HCT116 (cell line): ENCODE results near the gene FAP. TPM values are rescaled to one million over a fixed set of nuclear protein-coding genes. Genes with fewer than 3 reads are reported as not detected.

Experiments
- ATAC-seq: fragments of 200-7000 bp; cut with Tn5 transposase; 2 replicates; pipeline ENCODE4 v1.9.1; 2020; ENCODE audit warnings: mild to moderate bottlenecking, moderate library complexity
- BruUV-seq: library from RNA; stranded (reverse); fragments of 400-500 nt; replicated peaks from 2 replicates; lab custom pipeline; 2021; lab: Mats Ljungman, UMichigan
- CTCF ChIA-PET: fragments of 300-600 bp; sonication (Branson Sonifier 250); formaldehyde crosslinking; loops from one replicate; lab custom pipeline; 2021; ENCODE audit warnings: antibody characterized with exemption; lab: Charles Lee
- POLR2A ChIA-PET: fragments of 300-600, 350-600 bp; sonication (Branson Sonifier 250); formaldehyde crosslinking; loops from one replicate; lab custom pipeline; 2021; ENCODE audit warnings: antibody characterized with exemption; lab: Charles Lee
- RAD21 ChIA-PET, 2 experiments: fragments of 300-600 bp; sonication (Branson Sonifier 250); formaldehyde crosslinking; loops; one replicate each; lab custom pipeline; 2023; ENCODE audit warnings: low total read pairs in 2 of 2; ENCODE audit not compliant: uncharacterized antibody in 2 of 2, unreplicated experiment in 2 of 2, low non-redundant PET in 1 of 2; lab: Charles Lee
- DNase-seq: peaks from one replicate; pipeline ENCODE4 v3.0.0-alpha.2; 2010; ENCODE audit warnings: low read depth, low spot score
- H2AFZ ChIP-seq: fragments of 200-600 bp; shearing (Covaris generic), sonication (generic); 2 replicates; pipeline ENCODE4 v1.6.1; 2017; ENCODE audit warnings: low read depth, mixed run types, mixed read lengths, antibody characterized with exemption, low read length; ENCODE audit not compliant: poor library complexity, severe bottlenecking
- H3K27ac ChIP-seq: 2 replicates; pipeline ENCODE4 v1.5.1; 2012; ENCODE audit warnings: low read depth, low read length
- H3K27me3 ChIP-seq: fragments of 200-600 bp; sonication (generic); 2 replicates; pipeline ENCODE4 v1.6.1; 2016; ENCODE audit warnings: mixed run types, low read length, mixed read lengths; ENCODE audit not compliant: insufficient read depth
- H3K36me3 ChIP-seq, 2 experiments: fragments of 200-500 bp in 1 of 2; fragments of 200-600 bp in 1 of 2; sonication (Bioruptor generic) in 1 of 2; sonication (generic) in 1 of 2; 2 replicates each; pipeline versions ENCODE4 v1.5.1 to v1.6.1; 2014 to 2016; ENCODE audit warnings: low read length in 2 of 2, inconsistent platforms in 1 of 2, mixed read lengths in 1 of 2, mixed run types in 1 of 2; ENCODE audit not compliant: insufficient read depth in 2 of 2, control insufficient read depth in 1 of 2
- H3K4me1 ChIP-seq, 2 experiments: fragments of 200-600 bp in 1 of 2; sonication (generic) in 1 of 2; 2 replicates each; pipeline versions ENCODE4 v1.5.1 to v1.6.1; 2012 to 2017; ENCODE audit warnings: low read length in 2 of 2, inconsistent platforms in 1 of 2, mild to moderate bottlenecking in 1 of 2, mixed read lengths in 1 of 2, mixed run types in 1 of 2, moderate library complexity in 1 of 2; ENCODE audit not compliant: insufficient read depth in 2 of 2, control insufficient read depth in 1 of 2
- H3K4me2 ChIP-seq: fragments of 200-600 bp; sonication (generic); 2 replicates; pipeline ENCODE4 v1.6.1; 2017; ENCODE audit warnings: mixed run types, low read length, mixed read lengths
- H3K4me3 ChIP-seq, 2 experiments: fragments of 200-600 bp in 1 of 2; sonication (generic) in 1 of 2; replicated peaks in 1 of 2; 2 replicates each; pipeline ENCODE4 v1.5.1; 2011 to 2016; ENCODE audit warnings: low read length in 2 of 2, control low read depth in 1 of 2, low read depth in 1 of 2, mild to moderate bottlenecking in 1 of 2, mixed read lengths in 1 of 2, mixed run types in 1 of 2
- H3K79me2 ChIP-seq: fragments of 200-600 bp; sonication (generic); 2 replicates; pipeline ENCODE4 v1.6.1; 2017; ENCODE audit warnings: mild to moderate bottlenecking, mixed run types, low read length, moderate library complexity, mixed read lengths; ENCODE audit not compliant: insufficient read depth
- H3K9ac ChIP-seq: fragments of 200-600 bp; sonication (generic); 2 replicates; pipeline ENCODE4 v1.6.1; 2016; ENCODE audit warnings: low read length, mixed read lengths
- H3K9me2 ChIP-seq: fragments of 200-600 bp; sonication (generic), shearing (Covaris generic); 2 replicates; pipeline ENCODE4 v1.6.1; 2017; ENCODE audit warnings: mixed run types, mild to moderate bottlenecking, moderate library complexity; ENCODE audit not compliant: insufficient read depth
- H3K9me3 ChIP-seq, 2 experiments: fragments of 200-500 bp in 1 of 2; fragments of 200-600 bp in 1 of 2; sonication (Bioruptor generic) in 1 of 2; sonication (generic) in 1 of 2; 2 replicates each; pipeline ENCODE4 v1.6.1; 2014 to 2017; ENCODE audit warnings: low read length in 2 of 2, mixed read lengths in 2 of 2, inconsistent platforms in 1 of 2, low read depth in 1 of 2, mild to moderate bottlenecking in 1 of 2, mixed run types in 1 of 2, moderate library complexity in 1 of 2; ENCODE audit not compliant: control insufficient read depth in 1 of 2, insufficient read depth in 1 of 2
- H4K20me1 ChIP-seq: fragments of 200-600 bp; sonication (generic), shearing (Covaris generic); 2 replicates; pipeline ENCODE4 v1.6.1; 2017; ENCODE audit warnings: mixed run types, mild to moderate bottlenecking, moderate library complexity; ENCODE audit not compliant: insufficient read depth
- CTCF ChIP-seq, 3 experiments: fragments of 200-600 bp in 1 of 3; sonication (generic) in 1 of 3; IDR thresholded peaks in 2 of 3; conservative IDR thresholded peaks in 1 of 3; 2 replicates each; pipeline ENCODE4 v1.5.1; 2012 to 2017; ENCODE audit warnings: low read depth in 2 of 3, low read length in 2 of 3, antibody characterized with exemption in 1 of 3, borderline replicate concordance in 1 of 3, control low read depth in 1 of 3, mild to moderate bottlenecking in 1 of 3, mixed read lengths in 1 of 3, mixed run types in 1 of 3, moderate library complexity in 1 of 3; ENCODE audit not compliant: insufficient read depth in 1 of 3
- EGR1 ChIP-seq: IDR thresholded peaks from 2 replicates; pipeline ENCODE4 v1.6.1; 2012; ENCODE audit warnings: low read depth
- ELF1 ChIP-seq: IDR thresholded peaks from 2 replicates; pipeline ENCODE4 v1.6.1; 2012; ENCODE audit warnings: low read depth, borderline replicate concordance
- EZH2 ChIP-seq: fragments of 200-600 bp; sonication (generic); IDR thresholded peaks from 2 replicates; pipeline ENCODE4 v1.6.1; 2017; ENCODE audit warnings: antibody characterized with exemption, mixed run types
- FOSL1 ChIP-seq: IDR thresholded peaks from 2 replicates; pipeline ENCODE4 v1.6.1; 2012; ENCODE audit warnings: low read depth
- MAX ChIP-seq: IDR thresholded peaks from 2 replicates; pipeline ENCODE4 v1.6.1; 2012
- POLR2A ChIP-seq: IDR thresholded peaks from 2 replicates; pipeline ENCODE4 v1.7.0; 2011; ENCODE audit warnings: borderline replicate concordance; ENCODE audit not compliant: insufficient read depth, insufficient read length; ENCODE audit errors: extremely low read depth
- POLR2AphosphoS5 ChIP-seq: IDR thresholded peaks from 2 replicates; pipeline ENCODE4 v1.6.1; 2011; ENCODE audit warnings: mild to moderate bottlenecking, low read depth, low read length, moderate library complexity
- SRF ChIP-seq: IDR thresholded peaks from 2 replicates; pipeline ENCODE4 v1.6.1; 2012; ENCODE audit warnings: low read depth
- TCF7L2 ChIP-seq: IDR thresholded peaks from 2 replicates; pipeline ENCODE4 v1.7.0; 2011; ENCODE audit warnings: borderline replicate concordance, inconsistent platforms; ENCODE audit not compliant: insufficient read depth, insufficient read length; ENCODE audit errors: extremely low read depth
- ZNF274 ChIP-seq: fragments of 200-500 bp; sonication (Bioruptor generic); IDR thresholded peaks from 2 replicates; pipeline ENCODE4 v1.6.1; 2014; ENCODE audit warnings: mild to moderate bottlenecking, low read depth, low read length, inconsistent platforms
- intact Hi-C: fragments of 100-400 bp; cut with micrococcal nuclease; formaldehyde crosslinking; loops from 2 replicates; pipeline ENCODE4 v1.10.0; 2022
- total RNA-seq: library from RNA; stranded (reverse); gene quantifications from one replicate; pipeline ENCODE4 v1.2.1, GENCODE V29; 2021; ENCODE audit not compliant: unreplicated experiment
- TF ChIP-seq, protein P1 (sequence below): IDR thresholded peaks from 2 replicates; pipeline ENCODE4 v1.6.1; 2012

FAP gene
- total RNA-seq, 1 experiment from 2014 or later: not detected

- no peak overlapping the region for H3K4me3 ChIP-seq
- no peak overlapping the region for H2AFZ ChIP-seq
- no peak overlapping the region for H3K27ac ChIP-seq
- no peaks in the 10 kb centered on the region for H3K36me3 ChIP-seq
- H3K9me3 ChIP-seq: no peaks in the 10 kb centered on the region
- H4K20me1 ChIP-seq: no peaks in the 10 kb centered on the region
- ATAC-seq (no peak), DNase-seq (no peak)
- ChIA-PET CTCF (no interaction called here), RAD21 (no interaction called here), POLR2A (no interaction called here)
- no TSS peak for BruUV-seq
- no peaks in the 10 kb centered on the region for H3K9me2 ChIP-seq
- H3K4me1 ChIP-seq: no peaks in the 10 kb centered on the region
- TF ChIP-seq, protein P1, sequence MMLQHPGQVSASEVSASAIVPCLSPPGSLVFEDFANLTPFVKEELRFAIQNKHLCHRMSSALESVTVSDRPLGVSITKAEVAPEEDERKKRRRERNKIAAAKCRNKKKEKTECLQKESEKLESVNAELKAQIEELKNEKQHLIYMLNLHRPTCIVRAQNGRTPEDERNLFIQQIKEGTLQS: no peak
- no peak for TF ChIP-seq TCF7L2
- no peak for TF ChIP-seq EZH2
- TF ChIP-seq CTCF (IDR thresholded peaks at IDR 0.05 in 2 of 3, conservative IDR thresholded peaks at IDR 0.05 in 1 of 3; ENCODE audit: borderline replicate concordance in 1 of 3, insufficient read depth in 1 of 3, low read depth in 2 of 3, low read length in 2 of 3): no peak
- TF ChIP-seq EGR1: no peak
- TF ChIP-seq FOSL1: no peak
- TF ChIP-seq POLR2A: no peak
- TF ChIP-seq ELF1: no peak
- TF ChIP-seq SRF: no peak
- TF ChIP-seq MAX: no peak
- TF ChIP-seq ZNF274: no peak
- TF ChIP-seq POLR2AphosphoS5: no peak
- no peaks in the 10 kb centered on the region for H3K79me2 ChIP-seq
- H3K27me3 ChIP-seq: no peaks in the 10 kb centered on the region
- no peak overlapping the region for H3K4me2 ChIP-seq
- intact Hi-C loops: no loop called here
- H3K9ac ChIP-seq: no peak overlapping the region
Measured at GRCh38 chr2:162291748-162292147, 48.5 kb upstream of the FAP start.
